Measurements from ENCODE around the gene ITPR3. TPM values are rescaled to one million over a fixed set of nuclear protein-coding genes. Genes with fewer than 3 reads are reported as not detected.

Gene ITPR3
- total and polyA plus RNA-seq, 8 donors = 70.8 to 147 (median 94.4) TPM

- Histone ChIP-seq H3K27ac (peak overlapping the region in 1 of 2 donors; percentile 20), H3K4me1 (peaks cover 9 to 48% of the 10 kb centered on the region in 2 donors), H3K9me3 (no peaks in the 10 kb centered on the region), H3K36me3 (peaks cover 0 to 49% of the 10 kb centered on the region in 2 donors), H3K4me3 (no peak overlapping the region), H3K27me3 (no peaks in the 10 kb centered on the region)
- no peak for DNase-seq
- intact Hi-C loops (cut with DNase I) = no loop called here
- ATAC-seq = no peak
- TF ChIP-seq, protein P1, sequence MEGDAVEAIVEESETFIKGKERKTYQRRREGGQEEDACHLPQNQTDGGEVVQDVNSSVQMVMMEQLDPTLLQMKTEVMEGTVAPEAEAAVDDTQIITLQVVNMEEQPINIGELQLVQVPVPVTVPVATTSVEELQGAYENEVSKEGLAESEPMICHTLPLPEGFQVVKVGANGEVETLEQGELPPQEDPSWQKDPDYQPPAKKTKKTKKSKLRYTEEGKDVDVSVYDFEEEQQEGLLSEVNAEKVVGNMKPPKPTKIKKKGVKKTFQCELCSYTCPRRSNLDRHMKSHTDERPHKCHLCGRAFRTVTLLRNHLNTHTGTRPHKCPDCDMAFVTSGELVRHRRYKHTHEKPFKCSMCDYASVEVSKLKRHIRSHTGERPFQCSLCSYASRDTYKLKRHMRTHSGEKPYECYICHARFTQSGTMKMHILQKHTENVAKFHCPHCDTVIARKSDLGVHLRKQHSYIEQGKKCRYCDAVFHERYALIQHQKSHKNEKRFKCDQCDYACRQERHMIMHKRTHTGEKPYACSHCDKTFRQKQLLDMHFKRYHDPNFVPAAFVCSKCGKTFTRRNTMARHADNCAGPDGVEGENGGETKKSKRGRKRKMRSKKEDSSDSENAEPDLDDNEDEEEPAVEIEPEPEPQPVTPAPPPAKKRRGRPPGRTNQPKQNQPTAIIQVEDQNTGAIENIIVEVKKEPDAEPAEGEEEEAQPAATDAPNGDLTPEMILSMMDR (IDR thresholded peaks at IDR 0.05) = no peak
These were observed 78.6 kb downstream of the ITPR3 start for GRCh38 chr6:33699739-33700138.

- H3K9me3 ChIP-seq = no peaks in the 10 kb centered on the region
- H3K4me1 ChIP-seq = peaks cover 6 to 40% of the 10 kb centered on the region in 2 donors
- TF ChIP-seq, protein P1 (IDR thresholded peaks at IDR 0.05) = peak; percentile 36 to 51
- peaks cover 0 to 41% of the 10 kb centered on the region in 2 donors for H3K36me3 ChIP-seq
- intact Hi-C loops (cut with DNase I) = no loop called here
- DNase-seq (peak in 2 of 4 donors; percentile 64 to 73), ATAC-seq (peak; percentile 70)
- no peak overlapping the region for H3K4me3 ChIP-seq
- H3K27me3 ChIP-seq = no peaks in the 10 kb centered on the region
- H3K27ac ChIP-seq = peak overlapping the region; percentile 19 to 20
These were observed 79.4 kb downstream of the ITPR3 start for GRCh38 chr6:33700391-33701050.

GRCh38 chr6:33702345-33702977 is 81.3 kb downstream of the ITPR3 start:
- H3K27ac ChIP-seq = no peak overlapping the region
- DNase-seq (peak in 1 of 4 donors; percentile 65), ATAC-seq (peak; percentile 52)
- no peak overlapping the region for H3K4me3 ChIP-seq
- no peaks in the 10 kb centered on the region for H3K9me3 ChIP-seq
- peaks cover 0 to 21% of the 10 kb centered on the region in 2 donors for H3K4me1 ChIP-seq
- peaks cover 0 to 31% of the 10 kb centered on the region in 2 donors for H3K36me3 ChIP-seq
- no peaks in the 10 kb centered on the region for H3K27me3 ChIP-seq
- TF ChIP-seq, protein P1 (IDR thresholded peaks at IDR 0.05) = peak in 1 of 2 donors; percentile 12
- intact Hi-C loops (cut with DNase I) = no loop called here

DNA sequence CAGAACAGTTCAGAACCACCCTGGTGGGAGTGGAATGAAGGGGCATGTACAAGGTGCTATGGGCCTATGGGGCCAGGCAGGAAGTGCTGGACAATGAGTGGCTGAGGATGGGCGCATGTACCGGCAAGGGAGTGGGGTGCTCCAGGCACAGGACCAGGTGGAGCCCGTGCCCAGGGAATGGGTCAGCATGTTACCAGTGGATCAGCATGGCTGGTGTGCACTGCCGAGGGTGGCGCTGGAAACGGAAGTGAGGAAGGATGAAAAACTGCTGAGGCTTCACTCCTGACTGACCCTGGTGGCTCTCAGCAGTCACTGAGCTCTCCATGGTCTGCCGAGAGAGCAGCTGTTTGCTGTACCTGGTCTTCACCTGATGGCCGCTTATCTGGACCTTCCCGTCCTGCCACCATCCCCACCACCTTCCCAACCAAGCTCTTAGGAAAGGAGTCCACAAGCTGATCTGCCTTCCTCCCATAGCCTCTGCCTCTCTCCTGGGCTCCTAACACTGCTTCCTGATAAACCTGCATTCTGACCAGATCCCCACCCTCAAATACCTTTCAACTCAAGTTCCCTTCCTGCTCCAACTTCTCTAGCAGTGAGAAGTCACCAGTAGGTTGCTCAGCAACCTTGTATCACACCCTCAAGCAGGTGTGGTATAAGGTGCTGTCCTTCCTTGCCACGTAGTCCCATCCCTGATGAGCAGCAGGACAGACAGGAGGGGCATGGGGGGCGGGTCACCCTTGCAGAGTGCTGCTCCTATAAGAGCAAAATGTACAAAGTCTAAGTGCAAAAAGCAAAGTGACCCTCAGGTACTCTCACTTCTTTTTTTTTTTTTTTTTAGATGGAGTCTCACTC is 83.3 kb downstream of the ITPR3 start:
- no peaks in the 10 kb centered on the region for H3K27me3 ChIP-seq
- intact Hi-C loops (cut with DNase I) = no loop called here
- H3K4me3 ChIP-seq = no peak overlapping the region
- H3K9me3 ChIP-seq = no peaks in the 10 kb centered on the region
- TF ChIP-seq, protein P1 (IDR thresholded peaks at IDR 0.05) = no peak
- no peak for DNase-seq
- ATAC-seq = peak; percentile 34
- H3K4me1 ChIP-seq = peaks cover 0 to 8% of the 10 kb centered on the region in 2 donors
- H3K27ac ChIP-seq = no peak overlapping the region
- H3K36me3 ChIP-seq = peaks cover 0 to 25% of the 10 kb centered on the region in 2 donors

Data from left lung (tissue), 10 donors.